ENCODE measurements around the gene STXBP5L. TPM values are rescaled to one million over a fixed set of nuclear protein-coding genes. Genes with fewer than 3 reads are reported as not detected.

STXBP5L gene
- not detected for polyA plus RNA-seq (2013)

DNA sequence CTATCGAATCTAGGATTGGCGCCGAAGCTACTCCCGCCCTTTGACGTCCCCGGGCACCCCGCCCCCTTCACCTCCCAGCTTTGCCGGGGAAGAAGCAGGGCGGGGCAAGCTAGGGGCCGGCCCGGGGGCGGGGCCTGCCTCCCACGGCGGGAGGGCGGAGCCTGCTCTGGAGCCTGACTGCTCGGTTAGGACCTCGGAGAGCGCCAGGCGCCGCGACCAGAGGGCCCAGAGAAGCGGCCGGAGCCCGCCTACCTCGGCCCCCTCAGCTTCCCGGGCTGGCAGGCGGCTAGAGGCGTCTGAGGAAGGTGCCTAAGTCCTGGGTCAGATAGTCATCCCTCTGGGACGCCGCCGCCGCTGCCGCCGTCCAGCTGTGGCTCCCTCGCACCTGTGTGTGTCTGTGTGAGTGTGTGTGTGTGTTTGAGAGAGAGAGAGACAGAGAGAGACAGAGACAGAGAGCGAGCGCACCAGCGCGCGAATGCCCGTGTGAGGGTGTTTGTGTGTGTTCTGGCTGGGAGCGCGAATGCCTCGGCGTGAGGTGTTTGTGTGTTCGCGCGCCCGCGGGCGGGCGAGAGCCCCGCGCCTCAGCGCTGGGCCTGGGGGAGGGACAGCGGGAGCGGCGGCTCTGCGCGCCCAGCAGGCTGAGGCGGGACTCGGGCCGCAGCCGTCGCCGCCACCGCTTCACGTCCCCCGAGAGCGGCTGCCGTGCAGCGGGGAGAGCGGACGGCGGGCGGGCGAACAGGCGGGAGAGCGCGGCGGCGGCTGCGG is at the start of gene STXBP5L:
Gene STXBP5L (plus strand): TSS at position 176 of the 765 bp plus-strand sequence. CDS start 1,374 bp downstream, outside the sequence.
- H3K27me3 ChIP-seq (replicated peaks in 2 of 5; ENCODE audit: control insufficient read depth in 4 of 5, insufficient read depth in 5 of 5, low read length in 4 of 5), result peaks cover 2 to 54% (median 17%) of the 10 kb centered on the region in 5 experiments
- DNase-seq, result peak; percentile 62 to 80 (median 78)
- H3K27ac ChIP-seq (ENCODE audit: insufficient read depth in 1 of 2, low read depth in 1 of 2, low read length in 2 of 2, poor library complexity in 1 of 2, severe bottlenecking in 2 of 2), result no peak within 1 kb of the TSS
- ChIA-PET POLR2A (no interaction called here), CTCF (no interaction called here)
- H3K9me3 ChIP-seq (ENCODE audit: control extremely low read depth in 1 of 5, control insufficient read depth in 4 of 5, insufficient read depth in 2 of 5, low read depth in 1 of 5, low read length in 4 of 5), result peaks cover 0 to 5% (median 0%) of the 10 kb centered on the region in 5 experiments
- peaks cover 12 to 17% (median 16%) of the 10 kb centered on the region in 4 experiments for H3K4me1 ChIP-seq (ENCODE audit: control extremely low read depth in 1 of 4, control insufficient read depth in 4 of 4, insufficient read depth in 4 of 4, low read length in 3 of 4)
- no peaks in the 10 kb centered on the region for H3K36me3 ChIP-seq (ENCODE audit: control insufficient read depth in 4 of 4, insufficient read depth in 4 of 4, low read length in 3 of 4)
- peak within 1 kb of the TSS; percentile 6 to 73 (median 65) for H3K4me3 ChIP-seq (ENCODE audit: control insufficient read depth in 1 of 7, extremely low read depth in 1 of 7, insufficient read depth in 4 of 7, low read depth in 2 of 7, low read length in 6 of 7)
- WGBS (ENCODE audit: insufficient coverage), result under 1% methylated on average over 32 of the region's 83 CpGs

GRCh38 chr3:120858521-120858920 is 49.5 kb upstream of the STXBP5L start:
- no peaks in the 10 kb centered on the region for H3K4me1 ChIP-seq (ENCODE audit: control extremely low read depth in 1 of 4, control insufficient read depth in 4 of 4, insufficient read depth in 4 of 4, low read length in 3 of 4)
- no peak for DNase-seq
- no peak overlapping the region for H3K4me3 ChIP-seq (ENCODE audit: control insufficient read depth in 1 of 7, extremely low read depth in 1 of 7, insufficient read depth in 4 of 7, low read depth in 2 of 7, low read length in 6 of 7)
- H3K36me3 ChIP-seq (ENCODE audit: control insufficient read depth in 4 of 4, insufficient read depth in 4 of 4, low read length in 3 of 4), result no peaks in the 10 kb centered on the region
- H3K27ac ChIP-seq (ENCODE audit: insufficient read depth in 1 of 2, low read depth in 1 of 2, low read length in 2 of 2, poor library complexity in 1 of 2, severe bottlenecking in 2 of 2), result no peak overlapping the region
- 92% methylated on average over 2 of the region's 3 CpGs for WGBS (ENCODE audit: insufficient coverage)
- POLR2A ChIA-PET, result no interaction called here
- H3K27me3 ChIP-seq (replicated peaks in 2 of 5; ENCODE audit: control insufficient read depth in 4 of 5, insufficient read depth in 5 of 5, low read length in 4 of 5), result peaks cover 0 to 5% (median 0%) of the 10 kb centered on the region in 5 experiments
- CTCF ChIA-PET, result no interaction called here
- H3K9me3 ChIP-seq (ENCODE audit: control extremely low read depth in 1 of 5, control insufficient read depth in 4 of 5, insufficient read depth in 2 of 5, low read depth in 1 of 5, low read length in 4 of 5), result no peaks in the 10 kb centered on the region

DNA sequence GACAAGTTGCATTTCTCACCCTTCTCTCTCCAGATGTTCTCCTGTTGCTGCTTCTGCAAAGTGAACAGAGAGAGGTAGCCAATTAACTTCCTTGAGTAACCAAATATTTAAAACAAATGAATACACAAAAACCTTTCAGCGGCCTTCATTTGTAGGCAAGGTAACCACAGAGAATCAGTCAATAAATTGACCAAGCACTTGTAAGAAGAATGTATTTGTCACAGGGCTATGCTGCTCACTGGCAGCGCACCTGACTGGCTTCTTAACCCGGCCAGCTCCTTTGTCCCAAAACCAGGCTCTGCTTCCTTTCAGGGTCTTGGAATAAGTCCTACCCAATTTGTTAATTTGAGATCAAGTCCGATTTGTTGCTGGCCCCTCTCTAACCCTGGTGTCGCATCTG is 43.5 kb upstream of the STXBP5L start:
- POLR2A ChIA-PET, result no interaction called here

GRCh38 chr3:120875507-120875906 is 32.5 kb upstream of the STXBP5L start:
- Histone ChIP-seq H3K27ac (ENCODE audit: insufficient read depth in 1 of 2, low read depth in 1 of 2, low read length in 2 of 2, poor library complexity in 1 of 2, severe bottlenecking in 2 of 2) (no peak overlapping the region), H3K36me3 (ENCODE audit: control insufficient read depth in 4 of 4, insufficient read depth in 4 of 4, low read length in 3 of 4) (no peaks in the 10 kb centered on the region), H3K9me3 (ENCODE audit: control extremely low read depth in 1 of 5, control insufficient read depth in 4 of 5, insufficient read depth in 2 of 5, low read depth in 1 of 5, low read length in 4 of 5) (no peaks in the 10 kb centered on the region), H3K4me1 (ENCODE audit: control extremely low read depth in 1 of 4, control insufficient read depth in 4 of 4, insufficient read depth in 4 of 4, low read length in 3 of 4) (no peaks in the 10 kb centered on the region), H3K27me3 (replicated peaks in 2 of 5; ENCODE audit: control insufficient read depth in 4 of 5, insufficient read depth in 5 of 5, low read length in 4 of 5) (peaks cover 0 to 3% (median 0%) of the 10 kb centered on the region in 5 experiments), H3K4me3 (ENCODE audit: control insufficient read depth in 1 of 7, extremely low read depth in 1 of 7, insufficient read depth in 4 of 7, low read depth in 2 of 7, low read length in 6 of 7) (no peak overlapping the region)
- no peak for DNase-seq
- ChIA-PET CTCF (no interaction called here), POLR2A (no interaction called here)
- no CpG with 5 or more reads among the region's 1 CpG for WGBS (ENCODE audit: insufficient coverage)

More for the DNA sequence above, 43.5 kb upstream of the STXBP5L start:
- Histone ChIP-seq H3K9me3 (ENCODE audit: control extremely low read depth in 1 of 5, control insufficient read depth in 4 of 5, insufficient read depth in 2 of 5, low read depth in 1 of 5, low read length in 4 of 5) (no peaks in the 10 kb centered on the region), H3K27ac (ENCODE audit: insufficient read depth in 1 of 2, low read depth in 1 of 2, low read length in 2 of 2, poor library complexity in 1 of 2, severe bottlenecking in 2 of 2) (no peak overlapping the region), H3K4me1 (ENCODE audit: control extremely low read depth in 1 of 4, control insufficient read depth in 4 of 4, insufficient read depth in 4 of 4, low read length in 3 of 4) (no peaks in the 10 kb centered on the region), H3K4me3 (ENCODE audit: control insufficient read depth in 1 of 7, extremely low read depth in 1 of 7, insufficient read depth in 4 of 7, low read depth in 2 of 7, low read length in 6 of 7) (no peak overlapping the region), H3K36me3 (ENCODE audit: control insufficient read depth in 4 of 4, insufficient read depth in 4 of 4, low read length in 3 of 4) (no peaks in the 10 kb centered on the region), H3K27me3 (replicated peaks in 2 of 5; ENCODE audit: control insufficient read depth in 4 of 5, insufficient read depth in 5 of 5, low read length in 4 of 5) (peaks cover 0 to 2% (median 0%) of the 10 kb centered on the region in 5 experiments)
- WGBS (ENCODE audit: insufficient coverage), result 83% methylated on average over 5 of the region's 5 CpGs
- CTCF ChIA-PET, result no interaction called here
- no peak for DNase-seq

DNA sequence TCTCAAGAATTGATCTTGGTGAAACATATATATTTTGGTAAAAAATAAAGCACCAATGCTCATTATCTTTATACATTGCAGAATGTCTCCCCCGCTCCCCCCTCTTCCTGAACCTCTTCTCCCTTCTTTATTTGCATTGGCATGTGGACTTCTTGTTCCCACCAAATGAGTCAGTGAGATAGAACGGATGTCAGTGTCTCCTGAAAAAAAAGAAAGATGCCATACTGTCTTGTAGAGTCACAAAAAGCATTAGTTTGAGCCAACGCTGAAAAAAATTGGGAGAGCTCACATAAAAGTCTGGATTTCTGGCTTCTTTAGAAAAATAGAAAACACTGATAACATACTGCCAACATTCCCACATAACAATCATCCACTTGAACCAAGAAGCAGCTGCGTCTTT is 32.0 kb upstream of the STXBP5L start:
- POLR2A ChIA-PET, result no interaction called here
- CTCF ChIA-PET, result no interaction called here
- Histone ChIP-seq H3K4me3 (ENCODE audit: control insufficient read depth in 1 of 7, extremely low read depth in 1 of 7, insufficient read depth in 4 of 7, low read depth in 2 of 7, low read length in 6 of 7) (no peak overlapping the region), H3K27ac (ENCODE audit: insufficient read depth in 1 of 2, low read depth in 1 of 2, low read length in 2 of 2, poor library complexity in 1 of 2, severe bottlenecking in 2 of 2) (no peak overlapping the region), H3K4me1 (ENCODE audit: control extremely low read depth in 1 of 4, control insufficient read depth in 4 of 4, insufficient read depth in 4 of 4, low read length in 3 of 4) (no peaks in the 10 kb centered on the region), H3K9me3 (ENCODE audit: control extremely low read depth in 1 of 5, control insufficient read depth in 4 of 5, insufficient read depth in 2 of 5, low read depth in 1 of 5, low read length in 4 of 5) (no peaks in the 10 kb centered on the region), H3K27me3 (replicated peaks in 2 of 5; ENCODE audit: control insufficient read depth in 4 of 5, insufficient read depth in 5 of 5, low read length in 4 of 5) (peaks cover 0 to 3% (median 0%) of the 10 kb centered on the region in 5 experiments), H3K36me3 (ENCODE audit: control insufficient read depth in 4 of 4, insufficient read depth in 4 of 4, low read length in 3 of 4) (no peaks in the 10 kb centered on the region)
- 55% methylated on average over 2 of the region's 4 CpGs for WGBS (ENCODE audit: insufficient coverage)
- DNase-seq, result no peak

GRCh38 chr3:120879411-120879810 is 28.6 kb upstream of the STXBP5L start:
- Histone ChIP-seq H3K4me1 (ENCODE audit: control extremely low read depth in 1 of 4, control insufficient read depth in 4 of 4, insufficient read depth in 4 of 4, low read length in 3 of 4) (no peaks in the 10 kb centered on the region), H3K36me3 (ENCODE audit: control insufficient read depth in 4 of 4, insufficient read depth in 4 of 4, low read length in 3 of 4) (no peaks in the 10 kb centered on the region), H3K27me3 (replicated peaks in 2 of 5; ENCODE audit: control insufficient read depth in 4 of 5, insufficient read depth in 5 of 5, low read length in 4 of 5) (peaks cover 0 to 3% (median 0%) of the 10 kb centered on the region in 5 experiments), H3K27ac (ENCODE audit: insufficient read depth in 1 of 2, low read depth in 1 of 2, low read length in 2 of 2, poor library complexity in 1 of 2, severe bottlenecking in 2 of 2) (no peak overlapping the region), H3K4me3 (ENCODE audit: control insufficient read depth in 1 of 7, extremely low read depth in 1 of 7, insufficient read depth in 4 of 7, low read depth in 2 of 7, low read length in 6 of 7) (no peak overlapping the region), H3K9me3 (ENCODE audit: control extremely low read depth in 1 of 5, control insufficient read depth in 4 of 5, insufficient read depth in 2 of 5, low read depth in 1 of 5, low read length in 4 of 5) (no peaks in the 10 kb centered on the region)
- CTCF ChIA-PET, result no interaction called here
- DNase-seq, result no peak
- WGBS (ENCODE audit: insufficient coverage), result 100% methylated on average over 1 of the region's 4 CpGs
- POLR2A ChIA-PET, result no interaction called here

DNA sequence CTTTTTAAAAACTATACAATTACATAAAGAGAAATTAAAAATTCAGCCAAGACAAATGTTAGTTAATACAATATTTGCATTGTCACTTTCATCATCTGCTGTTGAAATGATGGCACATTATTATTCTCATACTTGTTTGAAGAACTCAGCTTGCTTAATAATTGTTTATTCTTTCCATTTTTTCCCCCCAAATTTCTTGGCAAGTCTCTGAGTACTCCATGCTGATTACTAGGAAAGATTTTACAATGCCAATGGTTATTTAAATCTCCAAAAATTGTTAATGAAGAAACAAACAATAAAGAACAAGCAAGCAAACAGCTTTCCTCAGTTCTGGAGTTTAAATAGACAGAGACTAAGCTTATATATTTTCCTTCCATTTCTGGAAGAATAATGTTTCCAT is 15.1 kb upstream of the STXBP5L start:
- H3K9me3 ChIP-seq (ENCODE audit: control extremely low read depth in 1 of 5, control insufficient read depth in 4 of 5, insufficient read depth in 2 of 5, low read depth in 1 of 5, low read length in 4 of 5), result no peaks in the 10 kb centered on the region
- ChIA-PET CTCF (no interaction called here), POLR2A (no interaction called here)
- H3K27ac ChIP-seq (ENCODE audit: insufficient read depth in 1 of 2, low read depth in 1 of 2, low read length in 2 of 2, poor library complexity in 1 of 2, severe bottlenecking in 2 of 2), result no peak overlapping the region
- no peak for DNase-seq
- H3K4me3 ChIP-seq (ENCODE audit: control insufficient read depth in 1 of 7, extremely low read depth in 1 of 7, insufficient read depth in 4 of 7, low read depth in 2 of 7, low read length in 6 of 7), result no peak overlapping the region
- H3K36me3 ChIP-seq (ENCODE audit: control insufficient read depth in 4 of 4, insufficient read depth in 4 of 4, low read length in 3 of 4), result no peaks in the 10 kb centered on the region
- H3K27me3 ChIP-seq (replicated peaks in 2 of 5; ENCODE audit: control insufficient read depth in 4 of 5, insufficient read depth in 5 of 5, low read length in 4 of 5), result no peaks in the 10 kb centered on the region
- peaks cover 0 to 4% (median 3%) of the 10 kb centered on the region in 4 experiments for H3K4me1 ChIP-seq (ENCODE audit: control extremely low read depth in 1 of 4, control insufficient read depth in 4 of 4, insufficient read depth in 4 of 4, low read length in 3 of 4)
